GM12891 (cell line): ENCODE measurements around the gene CABP2.

ENCODE experiments used
- PAX5 ChIP-seq: IDR thresholded peaks from 2 replicates; pipeline ENCODE4 v1.6.1; 2011; ENCODE audit warnings: low read length, moderate library complexity, mild to moderate bottlenecking; ENCODE audit not compliant: insufficient read depth, severe bottlenecking
- POLR2A ChIP-seq: IDR thresholded peaks from 2 replicates; pipeline ENCODE4 v1.6.1; 2011; ENCODE audit warnings: low read depth, low read length, control low read depth
- POLR2AphosphoS5 ChIP-seq: IDR thresholded peaks from 2 replicates; pipeline ENCODE4 v1.6.1; 2011; ENCODE audit warnings: low read depth, low read length, control low read depth
- POU2F2 ChIP-seq: IDR thresholded peaks from 2 replicates; pipeline ENCODE4 v1.6.1; 2011; ENCODE audit warnings: low read depth, mild to moderate bottlenecking, control low read depth, low read length, moderate library complexity
- SPI1 ChIP-seq: IDR thresholded peaks from 2 replicates; pipeline ENCODE4 v1.6.1; 2011; ENCODE audit warnings: low read depth, low read length, control low read depth
- TAF1 ChIP-seq: IDR thresholded peaks from 2 replicates; pipeline ENCODE4 v1.6.1; 2011; ENCODE audit warnings: low read depth, low read length, control low read depth

DNA sequence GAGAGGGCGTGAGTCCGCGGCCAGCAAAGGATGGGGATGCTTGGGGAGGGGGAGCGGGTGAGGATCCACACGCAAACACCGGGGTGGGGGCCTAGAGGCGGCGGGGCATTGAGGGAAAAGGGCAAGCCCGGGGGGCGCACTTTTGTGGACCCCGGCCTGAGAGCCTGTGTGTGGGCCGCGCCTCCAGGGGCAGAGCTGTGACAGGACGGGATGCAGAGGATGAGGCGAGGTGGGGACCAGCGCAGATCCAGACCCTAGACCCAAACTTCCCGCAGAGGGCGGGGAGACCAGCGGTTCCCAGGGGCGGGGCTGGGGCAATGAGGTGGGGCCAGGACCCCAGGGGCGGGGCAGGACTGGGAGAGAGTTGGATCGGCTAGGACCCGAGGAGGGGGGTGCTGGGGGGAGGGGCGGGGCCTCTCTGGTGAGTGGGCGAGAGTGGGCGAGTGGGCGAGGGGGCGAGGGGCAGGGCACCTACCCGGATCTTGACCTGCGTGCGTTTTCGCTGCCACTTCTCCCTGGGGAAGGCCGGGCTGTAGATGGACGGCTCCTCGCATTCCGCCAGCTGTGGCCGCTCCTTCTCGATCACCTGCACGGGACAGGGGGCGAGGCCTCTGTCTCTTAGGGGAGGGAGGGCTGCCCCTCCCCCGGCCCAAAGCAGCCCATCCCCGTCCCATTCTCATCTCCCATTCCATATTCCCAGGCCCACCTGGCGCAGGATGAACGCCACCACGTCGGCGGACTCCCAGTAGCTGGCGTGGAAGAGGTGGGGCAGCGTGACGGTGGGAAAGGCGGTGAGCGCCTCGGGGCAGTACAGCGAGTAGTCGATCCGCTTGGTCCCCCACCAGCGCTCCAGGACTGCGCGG, 28.6 kb downstream of the CABP2 start:
- TF ChIP-seq TAF1 = no peak
- TF ChIP-seq POLR2A = no peak
- no peak for TF ChIP-seq POU2F2
- no peak for TF ChIP-seq SPI1
- no peak for TF ChIP-seq POLR2AphosphoS5
- no peak for TF ChIP-seq PAX5
